HG02623 (cell line): ENCODE results near the gene JOSD2.

ENCODE experiments used
- ATAC-seq: cut with Tn5 transposase; IDR thresholded peaks from one replicate; pipeline ENCODE4 v1.9.1; 2021; ENCODE audit warnings: moderate library complexity; ENCODE audit not compliant: unreplicated experiment

The JOSD2 gene

DNA sequence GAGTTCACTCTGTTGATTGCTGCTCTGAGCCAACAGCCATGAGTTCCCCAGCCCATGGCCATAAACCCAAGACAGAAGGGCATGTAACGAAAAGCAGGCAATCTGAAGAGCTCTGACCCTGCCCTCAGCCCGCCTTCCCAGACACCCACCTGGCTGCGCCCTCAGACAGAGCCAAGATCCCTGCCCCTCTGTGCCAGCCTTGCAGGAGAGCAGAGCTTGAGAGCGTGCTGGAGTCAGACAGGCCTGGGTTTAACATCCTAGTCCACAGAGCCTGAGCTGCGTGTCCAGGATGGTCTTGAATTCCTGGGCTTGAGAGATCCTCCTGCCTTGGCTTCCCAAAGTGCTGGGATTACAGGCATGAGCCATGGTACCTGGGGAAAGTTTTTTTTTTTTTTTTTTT lies 53.7 kb downstream of the JOSD2 start:
- ATAC-seq, result no peak
